GM12878 (cell line): ENCODE measurements around the gene B3GNT9. TPM values are rescaled to one million over a fixed set of nuclear protein-coding genes. Genes with fewer than 3 reads are reported as not detected.

Experiments
- ATF2 ChIP-seq: IDR thresholded peaks from 2 replicates; pipeline ENCODE4 v1.6.1; 2012; ENCODE audit warnings: low read length, inconsistent platforms
- BMI1 ChIP-seq: fragments of 450-650 bp; IDR thresholded peaks from 2 replicates; pipeline ENCODE4 v1.6.1; 2016; ENCODE audit warnings: mild to moderate bottlenecking, moderate library complexity, borderline replicate concordance
- IKZF2 ChIP-seq, 2 experiments: fragments of 450-650 bp; IDR thresholded peaks; 2 replicates each; pipeline ENCODE4 v1.6.1; 2017; ENCODE audit warnings: mild to moderate bottlenecking in 2 of 2, moderate library complexity in 2 of 2
- NRF1 ChIP-seq: conservative IDR thresholded peaks from 2 replicates; pipeline ENCODE4 v1.6.1; 2011; ENCODE audit warnings: mild to moderate bottlenecking, low read depth, low read length, improper control_type of control experiment
- PAX8 ChIP-seq: fragments of 450-650 bp; IDR thresholded peaks from 2 replicates; pipeline ENCODE4 v1.6.1; 2017; ENCODE audit warnings: mild to moderate bottlenecking, moderate library complexity
- PKNOX1 ChIP-seq: fragments of 450-650 bp; IDR thresholded peaks from 2 replicates; pipeline ENCODE4 v1.6.1; 2016; ENCODE audit warnings: mild to moderate bottlenecking
- SRF ChIP-seq, 2 experiments: IDR thresholded peaks; 2 replicates each; pipeline ENCODE4 v1.6.1; 2011; ENCODE audit warnings: low read depth in 2 of 2, low read length in 2 of 2, mild to moderate bottlenecking in 1 of 2, moderate library complexity in 1 of 2
- polyA plus RNA-seq, 11 experiments: library from polyadenylated mRNA; depleted of rRNA in 4 of 11; unstranded in 6 of 11; stranded (reverse) in 5 of 11; fragments of >200 nt; fragmentation: Nextera tagmentation in 4 of 11; fragmentation: Illumina TruSeq in 1 of 11; extraction: Ambion mirVana in 4 of 11; extraction: Trizol in 1 of 11; gene quantifications; 1 replicate in 1 of 11; 2 replicates in 10 of 11; pipeline versions ENCODE4 v1.2.1 to v1.2.3, GENCODE V29; 2011 to 2016; ENCODE audit warnings: inconsistent platforms in 2 of 11, missing spikeins in 2 of 11, low read depth in 1 of 11
- total RNA-seq, 4 experiments: library from RNA; depleted of rRNA in 3 of 4; stranded (reverse); fragments of >200 nt in 3 of 4; fragmentation: Illumina TruSeq in 1 of 4; extraction: Trizol in 1 of 4; gene quantifications; 2 replicates each; pipeline versions ENCODE4 v1.2.1 to v1.2.3, GENCODE V29; 2013 to 2021
- TF ChIP-seq, protein P1 (sequence below): fragments of 450-650 bp; IDR thresholded peaks from 2 replicates; pipeline ENCODE4 v1.6.1; 2017; ENCODE audit warnings: borderline replicate concordance

B3GNT9 gene
- total and polyA plus RNA-seq, 10 of the 15 experiments (the other 5 are each of a cell fraction or from before 2014, with no cell fraction given): 0.08 to 5.0 (median 1.9) TPM

DNA sequence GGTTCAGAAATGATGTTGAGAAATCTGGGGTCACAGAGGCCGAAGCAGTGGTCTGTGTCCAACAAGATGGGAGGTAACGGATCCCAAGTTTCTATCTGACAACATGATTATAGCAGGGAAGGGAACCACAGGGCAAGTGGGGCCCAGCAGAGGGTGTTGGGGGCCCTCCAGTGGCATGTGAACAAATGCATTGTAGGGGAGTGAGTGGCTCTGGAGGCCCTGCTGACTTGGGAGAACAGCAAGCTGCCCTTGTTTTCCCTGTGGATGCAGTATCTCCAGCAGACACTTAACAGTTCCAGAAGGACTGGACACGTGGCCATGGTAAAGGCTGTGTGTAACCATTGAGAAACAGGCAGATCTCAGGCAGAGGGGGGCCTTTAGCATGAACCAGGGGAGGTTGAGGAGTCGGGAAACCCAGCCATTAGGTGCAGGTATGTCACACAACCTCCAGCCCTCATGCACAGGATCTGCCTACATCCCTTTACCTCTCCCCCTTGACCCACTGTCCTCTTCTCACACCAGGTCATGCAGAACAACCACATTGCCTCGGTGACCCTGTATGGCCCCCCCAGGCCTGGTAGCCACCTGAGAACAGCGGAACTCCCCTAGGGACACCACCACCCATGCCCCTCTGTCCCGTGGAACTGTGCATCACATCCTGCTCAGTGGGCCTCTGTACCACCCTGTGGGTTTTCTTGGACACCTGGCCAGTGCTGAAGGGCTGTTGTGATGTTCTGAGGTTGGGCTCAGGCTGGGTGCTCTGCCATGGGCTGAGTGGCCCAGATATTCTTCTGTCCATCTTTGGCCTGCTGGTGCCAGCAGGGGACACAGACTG, 4.1 kb downstream of the B3GNT9 start (continued):
- TF ChIP-seq ATF2 (no peak), BMI1 (no peak), NRF1 (no peak), PKNOX1 (no peak), IKZF2 (IDR thresholded peaks at IDR 0.05) (no peak), PAX8 (no peak), SRF (IDR thresholded peaks at IDR 0.05; ENCODE audit: low read depth in 2 of 2, low read length in 2 of 2) (no peak)
- TF ChIP-seq, protein P1, sequence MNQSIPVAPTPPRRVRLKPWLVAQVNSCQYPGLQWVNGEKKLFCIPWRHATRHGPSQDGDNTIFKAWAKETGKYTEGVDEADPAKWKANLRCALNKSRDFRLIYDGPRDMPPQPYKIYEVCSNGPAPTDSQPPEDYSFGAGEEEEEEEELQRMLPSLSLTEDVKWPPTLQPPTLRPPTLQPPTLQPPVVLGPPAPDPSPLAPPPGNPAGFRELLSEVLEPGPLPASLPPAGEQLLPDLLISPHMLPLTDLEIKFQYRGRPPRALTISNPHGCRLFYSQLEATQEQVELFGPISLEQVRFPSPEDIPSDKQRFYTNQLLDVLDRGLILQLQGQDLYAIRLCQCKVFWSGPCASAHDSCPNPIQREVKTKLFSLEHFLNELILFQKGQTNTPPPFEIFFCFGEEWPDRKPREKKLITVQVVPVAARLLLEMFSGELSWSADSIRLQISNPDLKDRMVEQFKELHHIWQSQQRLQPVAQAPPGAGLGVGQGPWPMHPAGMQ: no peak
- TF ChIP-seq, all 136 proteins: peak for 2
